IMR-90 (cell line): ENCODE results near the gene PCDHB10. TPM values are rescaled to one million over a fixed set of nuclear protein-coding genes. Genes with fewer than 3 reads are reported as not detected.
A peak's percentile ranks its signal among the peaks of the same experiment; 100 is the strongest.
"Not testable (repeated sequence)": the region's sequence is repeated elsewhere in the genome, so short reads cannot be mapped to it uniquely, and the experiment has no call there.

Experiments used
- ATAC-seq: fragments of 200-7000 bp; cut with Tn5 transposase; 2 replicates; pipeline ENCODE4 v1.9.1; 2020; ENCODE audit warnings: low read depth, mild to moderate bottlenecking, moderate library complexity
- BruUV-seq: library from RNA; stranded (reverse); fragments of 400-500 nt; replicated peaks from 2 replicates; lab custom pipeline; 2021; lab: Mats Ljungman, UMichigan
- CTCF ChIA-PET: fragments of 300-600 bp; formaldehyde crosslinking; extraction: SDS; loops from one replicate; lab custom pipeline; 2021; ENCODE audit warnings: antibody characterized with exemption; lab: Yijun Ruan, JAX
- POLR2A ChIA-PET: fragments of 300-600 bp; sonication (Branson Sonifier 250); formaldehyde crosslinking; loops from one replicate; lab custom pipeline; 2022; ENCODE audit warnings: antibody characterized with exemption; ENCODE audit not compliant: unreplicated experiment; lab: Charles Lee
- DNase-seq: peaks from one replicate; pipeline ENCODE4 v3.0.0; 2013
- H2AFZ ChIP-seq: replicated peaks from 2 replicates; pipeline ENCODE3; 2013; ENCODE audit warnings: low read length, mild to moderate bottlenecking; ENCODE audit not compliant: poor library complexity
- H2AK5ac ChIP-seq: 2 replicates; pipeline ENCODE4 v1.6.1; 2013; ENCODE audit warnings: low read depth, low read length, inconsistent platforms
- H2AK9ac ChIP-seq: replicated peaks from 2 replicates; pipeline ENCODE3; 2013; ENCODE audit warnings: mild to moderate bottlenecking, low read depth, low read length, moderate library complexity; ENCODE audit not compliant: poor library complexity
- H2BK120ac ChIP-seq: 2 replicates; pipeline ENCODE4 v1.6.1; 2013; ENCODE audit warnings: low read depth, low read length, inconsistent platforms
- H2BK15ac ChIP-seq: 3 replicates; pipeline ENCODE4 v1.6.1; 2013; ENCODE audit warnings: low read depth, low read length, inconsistent platforms
- H2BK20ac ChIP-seq: 2 replicates; pipeline ENCODE4 v1.6.1; 2013; ENCODE audit warnings: low read depth, mild to moderate bottlenecking, inconsistent platforms, low read length, moderate library complexity
- H2BK5ac ChIP-seq: 2 replicates; pipeline ENCODE4 v1.6.1; 2013; ENCODE audit warnings: mild to moderate bottlenecking, low read depth, low read length, inconsistent platforms; ENCODE audit not compliant: poor library complexity, severe bottlenecking
- H3K14ac ChIP-seq: replicated peaks from 2 replicates; pipeline ENCODE4 v1.6.1; 2013; ENCODE audit warnings: low read depth, low read length, inconsistent platforms
- H3K18ac ChIP-seq: 2 replicates; pipeline ENCODE4 v1.6.1; 2013; ENCODE audit warnings: low read depth, low read length, control low read depth
- H3K23ac ChIP-seq: 2 replicates; pipeline ENCODE4 v1.6.1; 2013; ENCODE audit warnings: low read depth, low read length, inconsistent platforms
- H3K27ac ChIP-seq: 2 replicates; pipeline ENCODE4 v1.5.1; 2013; ENCODE audit warnings: mild to moderate bottlenecking, control low read depth, low read length; ENCODE audit not compliant: insufficient read depth
- H3K27me3 ChIP-seq: 2 replicates; pipeline ENCODE4 v1.6.1; 2013; ENCODE audit warnings: low read length; ENCODE audit not compliant: control insufficient read depth, insufficient read depth
- H3K36me3 ChIP-seq: 2 replicates; pipeline ENCODE4 v1.6.1; 2013; ENCODE audit warnings: low read length, mixed read lengths; ENCODE audit not compliant: control insufficient read depth, insufficient read depth
- H3K4ac ChIP-seq: 2 replicates; pipeline ENCODE4 v1.6.1; 2013; ENCODE audit warnings: low read depth, low read length, inconsistent platforms
- H3K4me1 ChIP-seq: 2 replicates; pipeline ENCODE4 v1.6.1; 2013; ENCODE audit warnings: low read length, mixed read lengths; ENCODE audit not compliant: control insufficient read depth, insufficient read depth
- H3K4me2 ChIP-seq: 2 replicates; pipeline ENCODE4 v1.6.1; 2013; ENCODE audit warnings: low read depth, mild to moderate bottlenecking, control low read depth, low read length, moderate library complexity
- H3K4me3 ChIP-seq: 2 replicates; pipeline ENCODE4 v1.5.1; 2013; ENCODE audit warnings: low read depth, mild to moderate bottlenecking, control low read depth, low read length, moderate library complexity; ENCODE audit not compliant: insufficient read depth
- H3K56ac ChIP-seq: 2 replicates; pipeline ENCODE4 v1.6.1; 2013; ENCODE audit warnings: low read length, inconsistent platforms; ENCODE audit not compliant: insufficient read depth; ENCODE audit errors: extremely low read depth
- H3K79me1 ChIP-seq, 2 experiments: 2 replicates each; pipeline ENCODE4 v1.6.1; 2013; ENCODE audit warnings: low read length in 2 of 2, inconsistent platforms in 1 of 2, low read depth in 1 of 2
- H3K9ac ChIP-seq: 2 replicates; pipeline ENCODE4 v1.6.1; 2013; ENCODE audit warnings: low read depth, low read length, control low read depth
- H3K9me1 ChIP-seq: 2 replicates; pipeline ENCODE4 v1.6.1; 2013; ENCODE audit warnings: low read length, inconsistent platforms; ENCODE audit not compliant: insufficient read depth
- H3K9me3 ChIP-seq: 2 replicates; pipeline ENCODE4 v1.6.1; 2013; ENCODE audit warnings: low read length; ENCODE audit not compliant: control insufficient read depth, insufficient read depth
- H4K20me1 ChIP-seq: 2 replicates; pipeline ENCODE4 v1.6.1; 2013; ENCODE audit warnings: low read length, inconsistent platforms; ENCODE audit not compliant: insufficient read depth
- H4K5ac ChIP-seq: 2 replicates; pipeline ENCODE4 v1.6.1; 2013; ENCODE audit warnings: mild to moderate bottlenecking, low read depth, low read length, control low read depth
- H4K8ac ChIP-seq, 2 experiments: 2 replicates each; pipeline ENCODE4 v1.6.1; 2013; ENCODE audit warnings: low read depth in 2 of 2, low read length in 2 of 2, control low read depth in 1 of 2, inconsistent platforms in 1 of 2
- H4K91ac ChIP-seq: 2 replicates; pipeline ENCODE4 v1.6.1; 2013; ENCODE audit warnings: low read depth, low read length, inconsistent platforms; ENCODE audit not compliant: insufficient read depth
- CEBPB ChIP-seq: IDR thresholded peaks from 2 replicates; pipeline ENCODE4 v1.6.1; 2012; ENCODE audit warnings: low read depth, low read length, improper control_type of control experiment
- CTCF ChIP-seq: conservative IDR thresholded peaks from 2 replicates; pipeline ENCODE4 v1.5.1; 2012; ENCODE audit warnings: mild to moderate bottlenecking, low read depth, low read length, improper control_type of control experiment
- MXI1 ChIP-seq: IDR thresholded peaks from 2 replicates; pipeline ENCODE4 v1.6.1; 2012; ENCODE audit warnings: low read depth, mild to moderate bottlenecking, low read length, moderate library complexity, borderline replicate concordance
- RAD21 ChIP-seq: IDR thresholded peaks from 2 replicates; pipeline ENCODE4 v1.6.1; 2012; ENCODE audit warnings: low read length, improper control_type of control experiment
- RCOR1 ChIP-seq: IDR thresholded peaks from 2 replicates; pipeline ENCODE4 v1.6.1; 2012; ENCODE audit warnings: mild to moderate bottlenecking, low read length, improper control_type of control experiment; ENCODE audit not compliant: insufficient replicate concordance
- RFX5 ChIP-seq: IDR thresholded peaks from 2 replicates; pipeline ENCODE4 v1.8.0; 2012; ENCODE audit warnings: low read depth, mild to moderate bottlenecking, low read length, moderate library complexity
- WGBS, 2 experiments: methylation state at CpG; one replicate each; pipeline versions ENCODE4 v1.1.5 to v1.1.7; 2013; ENCODE audit warnings: missing lambda C conversion rate in 2 of 2; ENCODE audit not compliant: insufficient read length in 1 of 2; ENCODE audit errors: extremely low coverage in 2 of 2; 5-methylcytosine and 5-hydroxymethylcytosine counted together
- dilution Hi-C: fragments of 300-500 bp; cut with HindIII; formaldehyde crosslinking; loops from one replicate; pipeline ENCODE4 v1.14.3; 2018; ENCODE audit warnings: low sequenced_read_pairs; ENCODE audit not compliant: unreplicated experiment
- in situ Hi-C: fragments of 300-500 bp; cut with MboI; formaldehyde crosslinking; loops from 3 replicates; pipeline ENCODE4 v1.14.3; 2019; ENCODE audit warnings: low sequenced_read_pairs, inconsistent platforms, mixed read lengths
- intact Hi-C: fragments of 100-400 bp; cut with micrococcal nuclease; formaldehyde crosslinking; loops from 2 replicates; pipeline ENCODE4 v1.10.0; 2022
- polyA plus RNA-seq, 3 experiments: library from polyadenylated mRNA; depleted of rRNA; stranded (reverse); fragments of >200 nt; gene quantifications; 2 replicates each; pipeline ENCODE4 v1.2.3, GENCODE V29; 2012; ENCODE audit warnings: low replicate concordance in 1 of 3
- total RNA-seq: library from RNA; depleted of rRNA; stranded (reverse); fragments of >200 nt; gene quantifications from 2 replicates; pipeline ENCODE4 v1.2.3, GENCODE V29; 2012

Gene PCDHB10
- total and polyA plus RNA-seq, 2 of the 4 experiments (the other 2 are of a cell fraction) = 0.18 to 0.22 TPM

- ATAC-seq (no peak), DNase-seq (peak; percentile 3)
- H3K79me1 ChIP-seq = no peaks in the 10 kb centered on the region
- no peak overlapping the region for H2AK9ac ChIP-seq
- no peaks in the 10 kb centered on the region for H3K4me1 ChIP-seq
- CTCF ChIA-PET = no interaction called here
- no peaks in the 10 kb centered on the region for H3K9me1 ChIP-seq
- H2BK120ac ChIP-seq = no peak overlapping the region
- TF ChIP-seq RFX5 (no peak), RAD21 (peak; percentile 25; the same call in 1 of the 2 replicates), RCOR1 (no peak), MXI1 (no peak), CTCF (peak; percentile 36; the same call in 1 of the 2 replicates), CEBPB (no peak)
- no peak overlapping the region for H3K23ac ChIP-seq
- H2BK15ac ChIP-seq = no peak overlapping the region
- intact Hi-C loops (no loop called here), in situ Hi-C loops (loop anchor here (10.0 kb wide), 1 partner anchor 331 kb away; no protein-coding TSS in a partner anchor), dilution Hi-C loops (no loop called here)
- H2AK5ac ChIP-seq = no peak overlapping the region
- POLR2A ChIA-PET = no interaction called here
- H3K4me2 ChIP-seq = peak overlapping the region; percentile 31; the same call in 1 of the 2 replicates
- no peaks in the 10 kb centered on the region for H3K36me3 ChIP-seq
- no peak overlapping the region for H4K8ac ChIP-seq
- no peak overlapping the region for H2BK5ac ChIP-seq
- H4K5ac ChIP-seq = no peak overlapping the region
- no peak overlapping the region for H3K27ac ChIP-seq
- no peak overlapping the region for H2AFZ ChIP-seq
- peak overlapping the region; percentile 53 for H3K4me3 ChIP-seq
- no peak overlapping the region for H3K56ac ChIP-seq
- no peak overlapping the region for H2BK20ac ChIP-seq
- H3K9ac ChIP-seq = no peak overlapping the region
- H3K18ac ChIP-seq = no peak overlapping the region
- H3K4ac ChIP-seq = no peak overlapping the region
- H3K9me3 ChIP-seq = peaks cover 30% of the 10 kb centered on the region
- H4K20me1 ChIP-seq = no peaks in the 10 kb centered on the region
- WGBS, 2 experiments = 7% methylated on average over 3 of the region's 15 CpGs; no CpG with 5 or more reads in 1 of the 2 experiments
- H3K14ac ChIP-seq = no peak overlapping the region
- H4K91ac ChIP-seq = no peak overlapping the region
- H3K27me3 ChIP-seq = no peaks in the 10 kb centered on the region
- BruUV-seq = no TSS peak
Measured at GRCh38 chr5:141234109-141234667, 42.0 kb downstream of the PCDHB10 start.

GRCh38 chr5:141235922-141236321, 43.8 kb downstream of the PCDHB10 start:
- H2AFZ ChIP-seq, H3K36me3 ChIP-seq, H3K56ac ChIP-seq, H4K5ac ChIP-seq, H3K9me1 ChIP-seq, H3K4me3 ChIP-seq, H2AK5ac ChIP-seq, BruUV-seq, H4K91ac ChIP-seq, H3K18ac ChIP-seq, H2BK20ac ChIP-seq, H3K4me1 ChIP-seq, H2BK5ac ChIP-seq, dilution Hi-C loops, H3K27me3 ChIP-seq, H4K8ac ChIP-seq, H2BK15ac ChIP-seq, H3K4me2 ChIP-seq, H3K9ac ChIP-seq, POLR2A ChIA-PET, DNase-seq, H3K4ac ChIP-seq, H3K27ac ChIP-seq, CTCF ChIA-PET, H3K23ac ChIP-seq, intact Hi-C loops, H2BK120ac ChIP-seq, ATAC-seq, H2AK9ac ChIP-seq, H3K14ac ChIP-seq, H3K79me1 ChIP-seq, H4K20me1 ChIP-seq: not testable (repeated sequence)
- peaks cover 37% of the 10 kb centered on the region for H3K9me3 ChIP-seq
- WGBS, 2 experiments = 27% methylated on average over 8 of the region's 40 CpGs; no CpG with 5 or more reads in 1 of the 2 experiments
- in situ Hi-C loops = loop anchor here (10.0 kb wide), 1 partner anchor 329 kb away; no protein-coding TSS in a partner anchor
